CD1c-positive myeloid dendritic cell (primary cell): Measurements from ENCODE around the gene TPPP.
A peak's percentile ranks its signal among the peaks of the same experiment; 100 is the strongest.

Experiments
- DNase-seq: peaks from one replicate; pipeline ENCODE4 v3.0.0-alpha.2; 2016; ENCODE audit errors: extremely low spot score

Gene TPPP

DNA sequence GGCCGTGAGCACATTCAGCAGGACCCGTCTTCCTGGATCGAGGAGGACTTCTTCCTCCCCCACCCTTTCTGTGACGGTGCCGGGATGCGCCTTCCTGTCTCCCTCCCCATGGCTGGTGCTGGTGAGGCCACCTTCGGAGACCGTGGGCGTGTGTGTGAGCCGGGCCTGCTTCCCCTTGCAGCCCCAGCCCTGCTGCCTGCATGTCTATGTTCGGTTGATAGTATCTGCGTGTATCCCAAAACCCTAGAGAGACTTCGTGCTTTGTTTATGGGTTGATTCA lies 68.3 kb downstream of the TPPP start:
- peak; percentile 19 for DNase-seq

DNA sequence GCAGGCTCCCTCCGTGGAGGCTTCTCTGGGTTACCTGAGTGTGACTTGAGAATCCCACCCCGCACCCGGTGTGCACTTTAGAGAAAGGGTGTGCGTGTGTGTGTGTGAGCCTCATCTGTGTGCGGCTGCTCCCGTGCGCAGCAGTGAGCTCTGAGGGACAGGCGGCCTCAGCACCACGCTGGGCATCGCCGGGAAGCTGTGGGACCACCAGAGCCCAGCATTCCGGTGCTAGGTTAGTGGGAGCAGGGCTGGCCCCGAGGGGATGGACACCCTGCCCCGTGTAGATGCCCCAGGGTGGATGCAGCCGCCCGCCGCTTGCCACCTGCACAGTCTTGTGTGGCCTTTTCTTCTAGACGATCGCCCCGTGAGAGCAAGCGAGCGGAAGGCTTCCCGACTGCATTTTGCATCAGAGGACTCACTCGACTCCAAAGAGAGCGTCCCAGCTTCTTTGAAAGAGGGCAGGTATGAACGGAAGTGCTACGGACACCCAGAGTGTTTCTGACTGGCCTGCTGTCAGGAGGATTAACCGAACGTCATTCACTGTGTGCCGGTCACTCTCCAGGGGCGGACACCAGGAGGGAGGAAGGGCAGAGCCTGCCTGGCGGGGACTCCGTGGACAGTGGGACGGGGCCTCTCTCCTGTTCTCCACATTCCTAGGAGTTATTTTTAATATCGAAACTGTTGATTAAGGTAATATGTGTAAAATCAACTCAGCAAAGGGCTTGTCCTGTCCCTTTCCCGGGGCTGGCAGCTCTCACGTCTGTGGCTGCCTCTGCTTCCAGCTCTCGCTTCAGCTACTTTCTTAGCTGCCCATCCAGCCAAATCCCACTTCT lies 68.8 kb downstream of the TPPP start:
- no peak for DNase-seq

DNA sequence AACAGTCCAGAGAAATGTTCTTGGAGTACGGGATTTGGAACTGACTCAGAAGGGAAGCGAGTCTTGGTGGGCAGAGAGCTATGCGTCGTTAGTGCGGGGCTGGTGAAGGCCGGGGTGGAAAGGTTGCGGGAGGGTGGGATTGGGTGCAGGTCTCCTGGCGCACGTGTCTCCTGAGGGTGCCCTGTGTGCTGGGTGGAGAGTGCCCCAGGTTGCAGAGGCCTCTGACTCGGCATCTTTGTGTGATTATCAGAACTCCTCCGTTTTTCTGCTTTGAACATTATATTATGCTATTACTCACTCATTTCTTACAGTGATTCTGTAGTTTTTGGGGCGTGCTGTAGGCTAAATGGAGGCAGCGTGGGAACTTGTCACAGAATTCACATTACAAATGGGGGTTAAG lies 69.6 kb downstream of the TPPP start:
- no peak for DNase-seq

DNA sequence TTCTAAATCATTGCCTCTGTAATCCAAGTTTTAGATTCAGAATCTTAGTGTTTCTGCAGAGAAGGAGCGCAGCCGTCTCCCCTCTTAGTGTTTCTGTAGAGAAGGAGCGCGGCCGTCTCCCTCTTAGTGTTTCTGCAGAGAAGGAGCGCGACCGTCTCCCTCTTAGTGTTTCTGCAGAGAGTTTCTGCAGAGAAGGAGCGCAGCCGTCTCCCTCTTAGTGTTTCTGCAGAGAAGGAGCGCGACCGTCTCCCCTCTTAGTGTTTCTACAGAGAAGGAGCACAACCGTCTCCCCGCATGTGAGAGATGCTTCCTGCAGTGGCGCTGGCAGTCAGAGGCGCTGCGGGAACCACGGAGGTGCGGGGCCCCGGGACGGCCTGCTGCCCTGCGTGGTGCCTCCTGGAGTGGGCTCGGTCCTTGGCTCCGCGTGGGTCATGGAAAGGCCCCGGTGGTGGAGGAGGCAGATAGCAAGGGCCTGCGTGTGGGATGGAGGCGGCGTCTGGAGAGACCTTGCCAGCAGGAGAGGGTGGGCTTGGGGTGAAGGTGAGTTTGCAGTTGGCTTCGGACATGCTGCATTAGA lies 70.1 kb downstream of the TPPP start:
- DNase-seq, result no peak

DNA sequence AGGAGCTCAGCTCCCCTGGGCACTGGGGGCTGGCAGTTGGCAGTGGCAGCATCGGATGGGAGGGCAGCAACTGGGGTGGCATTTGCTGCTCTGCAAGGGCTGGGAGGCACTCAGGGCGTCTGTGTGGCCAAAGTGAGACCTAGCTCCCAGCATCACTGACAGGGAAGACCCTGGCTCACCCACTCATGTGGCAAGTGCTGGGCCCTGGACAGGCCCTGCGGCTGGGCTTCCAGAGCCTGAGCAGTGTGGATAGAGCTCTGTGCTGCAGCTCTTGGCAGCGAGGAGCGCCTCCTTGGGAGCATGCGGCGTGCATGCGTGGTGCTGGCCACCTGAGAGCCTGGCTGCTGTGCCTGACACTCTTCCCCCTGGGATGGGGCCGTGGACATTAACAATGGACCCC lies 70.8 kb downstream of the TPPP start:
- DNase-seq, result no peak

DNA sequence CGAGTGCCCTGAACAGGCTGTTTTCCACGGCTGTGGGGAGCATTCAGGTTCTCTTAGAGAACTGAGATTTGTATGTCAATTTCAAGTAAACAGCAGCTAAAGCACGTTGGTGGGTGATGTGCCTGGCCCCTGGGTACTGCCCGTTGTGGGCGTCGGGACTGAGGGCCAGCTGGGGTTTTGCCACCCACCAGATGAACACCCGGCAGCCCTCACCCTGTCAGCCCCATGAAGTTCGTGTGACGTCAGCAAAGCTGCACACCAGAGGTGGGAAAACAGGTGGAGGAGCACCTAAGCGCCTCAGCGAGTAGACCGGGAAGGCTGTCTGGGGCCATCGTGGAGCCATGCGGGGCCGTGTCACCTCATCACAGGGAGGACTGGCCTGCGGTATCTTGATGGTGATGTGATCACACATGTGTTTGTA lies 71.8 kb downstream of the TPPP start:
- DNase-seq, result no peak

DNA sequence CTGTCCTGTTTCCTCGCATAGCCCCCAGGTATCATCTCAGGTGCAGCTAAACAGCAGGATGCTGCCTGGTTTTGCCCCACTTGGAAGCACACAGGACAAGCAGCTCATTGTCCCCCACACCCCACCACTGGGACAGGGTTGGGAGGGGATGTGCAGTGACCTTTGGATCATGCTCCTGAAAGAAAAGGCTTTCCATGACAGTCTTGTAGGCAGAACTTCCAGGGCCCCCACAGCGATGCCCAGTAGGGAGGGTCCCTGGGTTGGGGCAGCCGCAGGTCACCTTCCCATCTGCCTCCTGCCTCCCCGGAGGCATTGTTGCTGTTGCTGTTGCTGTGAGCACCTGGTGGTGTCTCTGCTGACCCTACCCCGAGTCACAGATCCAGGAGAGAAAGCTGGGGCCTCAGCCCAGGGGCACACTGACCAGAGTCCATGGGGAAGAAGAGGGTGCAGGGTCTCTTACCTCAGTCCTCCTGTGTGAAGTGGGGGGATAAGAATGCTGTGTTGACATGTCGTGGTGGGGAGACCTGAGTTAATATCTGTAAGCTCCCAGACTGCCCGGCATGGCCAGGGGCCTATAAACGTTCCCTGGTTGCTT lies 72.5 kb downstream of the TPPP start:
- no peak for DNase-seq

DNA sequence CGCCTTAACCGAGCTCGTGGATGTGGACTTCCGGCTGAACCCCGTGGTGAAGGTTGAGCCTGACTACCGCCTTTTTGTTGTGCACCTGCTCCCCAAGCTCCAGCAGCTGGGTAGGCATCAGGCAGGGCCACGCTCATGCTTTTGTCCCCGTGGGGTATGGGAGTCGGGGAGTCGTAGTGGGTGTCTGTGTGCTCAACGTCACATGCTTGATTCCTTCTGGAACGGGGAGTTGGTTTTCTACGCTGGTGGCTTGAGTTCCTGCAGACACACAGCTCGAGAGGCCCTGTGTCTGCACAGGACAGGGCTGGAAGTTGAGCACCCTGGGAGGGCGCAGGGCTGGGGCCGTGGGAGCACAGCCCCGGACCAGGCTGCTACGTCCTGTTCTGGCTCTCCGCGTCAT lies 73.0 kb downstream of the TPPP start:
- no peak for DNase-seq

DNA sequence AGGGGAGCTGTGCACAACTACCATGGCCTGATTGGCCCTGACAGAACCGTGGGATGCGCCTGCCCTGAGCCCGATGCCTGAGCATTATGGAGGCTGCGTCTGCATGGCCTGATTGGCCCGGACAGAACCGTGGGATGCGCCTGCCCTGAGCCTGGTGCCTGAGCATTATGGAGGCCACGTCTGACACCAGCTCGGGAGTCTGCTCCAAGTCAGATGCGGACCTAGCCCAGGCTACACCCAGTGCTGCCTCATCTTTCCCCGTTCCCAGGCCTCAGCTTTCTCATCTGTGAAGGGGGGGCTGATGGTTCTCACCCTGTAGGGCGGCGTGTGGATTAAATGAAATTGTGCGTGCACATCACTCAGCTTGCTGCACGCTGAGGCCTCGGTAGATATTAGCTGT lies 73.7 kb downstream of the TPPP start:
- DNase-seq, result no peak

DNA sequence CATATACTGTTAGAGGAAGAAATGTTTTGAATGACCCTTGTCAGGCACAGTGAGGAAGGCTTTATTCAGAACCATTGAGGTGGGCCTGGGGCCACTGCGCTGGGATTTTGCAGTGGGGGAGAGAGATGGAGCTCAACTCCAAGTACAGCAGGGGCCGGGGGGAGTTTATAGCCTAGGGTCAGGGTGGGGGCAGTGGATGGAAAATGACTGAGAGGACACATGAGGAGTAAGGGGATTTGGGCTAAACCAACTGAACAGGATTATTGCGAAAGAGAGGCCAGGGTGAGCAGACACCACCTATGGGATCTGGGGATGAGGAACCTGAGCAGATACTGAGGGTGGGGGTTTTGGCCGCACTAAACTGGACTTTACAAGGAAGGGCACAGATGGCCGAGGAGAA lies 74.7 kb downstream of the TPPP start:
- no peak for DNase-seq

DNA sequence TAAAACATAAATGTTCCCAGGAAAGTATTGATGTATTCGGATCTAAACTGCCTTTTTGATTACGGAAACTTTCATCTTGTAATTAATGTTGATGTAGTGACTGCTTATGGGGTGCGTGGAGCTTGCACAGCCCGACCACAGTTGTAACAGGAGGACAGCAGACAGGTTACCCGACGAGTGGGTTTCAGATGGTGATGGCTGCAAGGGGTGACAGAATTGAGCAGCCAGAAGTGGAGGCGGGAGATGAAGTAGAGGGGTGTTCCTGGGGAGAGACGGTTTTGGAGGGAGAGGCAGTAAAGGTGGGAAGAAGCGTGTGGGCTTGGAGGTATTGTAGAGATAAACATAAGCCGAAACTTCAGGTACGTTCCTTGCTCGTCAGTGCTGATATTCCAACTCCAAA lies 75.3 kb downstream of the TPPP start:
- no peak for DNase-seq

DNA sequence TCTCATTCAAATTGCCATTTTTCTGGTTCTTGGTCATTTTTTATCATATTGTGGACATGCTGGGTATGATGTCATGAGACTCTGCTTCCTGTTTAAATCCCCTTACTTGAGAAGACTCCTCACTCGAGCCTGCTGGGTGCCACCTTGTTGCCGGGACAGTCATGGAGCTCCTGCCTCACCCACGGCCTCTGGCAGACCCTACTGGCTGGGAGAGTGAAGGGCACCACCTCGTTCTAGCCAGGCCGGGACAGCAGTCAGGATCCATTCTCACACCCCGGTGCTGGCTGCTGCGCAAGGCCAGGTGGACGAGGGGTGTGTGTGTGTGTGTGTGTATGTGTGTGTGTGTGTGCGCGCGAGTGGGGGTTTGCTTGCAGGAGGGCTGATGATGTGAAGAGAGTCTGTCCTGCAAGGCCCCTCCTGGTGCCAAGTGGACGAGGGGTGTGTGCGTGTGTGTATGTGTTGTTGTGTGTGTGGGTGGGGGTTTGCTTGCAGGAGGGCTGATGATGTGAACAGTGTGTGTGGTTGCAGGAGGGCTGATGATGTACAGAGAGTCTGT lies 76.6 kb downstream of the TPPP start:
- DNase-seq, result no peak

DNA sequence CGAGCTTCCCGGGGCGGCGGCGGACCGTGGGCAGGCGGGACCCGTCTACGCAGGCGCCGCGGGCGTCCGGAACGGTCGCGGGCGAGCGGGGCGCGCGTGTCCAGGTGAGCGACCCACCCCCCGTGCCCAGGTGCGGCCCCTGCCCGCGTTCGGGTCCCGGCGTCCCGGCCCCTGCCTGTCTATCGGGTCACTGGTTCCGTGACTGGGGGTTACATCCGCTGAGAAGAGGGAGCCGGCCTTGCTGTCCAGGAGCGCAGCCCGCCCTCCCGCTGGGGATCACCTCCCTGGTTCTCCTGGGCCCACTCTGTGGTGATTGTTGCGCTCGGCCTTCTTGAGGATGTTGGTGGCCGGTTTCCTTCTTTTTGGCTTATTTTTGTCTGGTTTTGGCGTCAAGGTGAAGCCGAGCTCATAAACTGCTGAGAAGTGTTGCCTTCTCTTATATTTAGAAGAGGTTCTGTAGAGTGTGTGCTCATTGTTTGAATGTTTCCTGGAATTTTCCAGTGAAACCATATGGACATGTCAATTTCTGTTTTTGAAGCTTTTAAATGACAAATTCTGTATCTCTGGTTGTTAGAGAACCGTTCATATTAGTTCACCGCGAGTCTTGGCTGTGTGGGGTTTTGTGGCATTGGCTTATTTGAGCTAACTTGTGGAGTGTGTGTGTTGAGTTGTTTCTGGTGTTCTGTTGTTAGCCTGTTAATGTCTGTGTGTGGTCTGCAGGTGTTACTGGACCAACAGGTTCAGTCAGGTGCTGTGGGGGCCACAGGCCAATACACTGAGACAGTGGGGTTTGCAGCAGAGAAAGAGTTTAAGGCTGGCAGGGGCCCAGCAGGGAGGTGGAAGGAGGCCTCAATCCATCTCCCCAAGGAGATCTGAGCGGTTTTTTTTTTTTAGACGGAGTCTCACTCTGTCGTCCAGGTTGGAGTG lies 80.4 kb downstream of the TPPP start:
- DNase-seq, result no peak

DNA sequence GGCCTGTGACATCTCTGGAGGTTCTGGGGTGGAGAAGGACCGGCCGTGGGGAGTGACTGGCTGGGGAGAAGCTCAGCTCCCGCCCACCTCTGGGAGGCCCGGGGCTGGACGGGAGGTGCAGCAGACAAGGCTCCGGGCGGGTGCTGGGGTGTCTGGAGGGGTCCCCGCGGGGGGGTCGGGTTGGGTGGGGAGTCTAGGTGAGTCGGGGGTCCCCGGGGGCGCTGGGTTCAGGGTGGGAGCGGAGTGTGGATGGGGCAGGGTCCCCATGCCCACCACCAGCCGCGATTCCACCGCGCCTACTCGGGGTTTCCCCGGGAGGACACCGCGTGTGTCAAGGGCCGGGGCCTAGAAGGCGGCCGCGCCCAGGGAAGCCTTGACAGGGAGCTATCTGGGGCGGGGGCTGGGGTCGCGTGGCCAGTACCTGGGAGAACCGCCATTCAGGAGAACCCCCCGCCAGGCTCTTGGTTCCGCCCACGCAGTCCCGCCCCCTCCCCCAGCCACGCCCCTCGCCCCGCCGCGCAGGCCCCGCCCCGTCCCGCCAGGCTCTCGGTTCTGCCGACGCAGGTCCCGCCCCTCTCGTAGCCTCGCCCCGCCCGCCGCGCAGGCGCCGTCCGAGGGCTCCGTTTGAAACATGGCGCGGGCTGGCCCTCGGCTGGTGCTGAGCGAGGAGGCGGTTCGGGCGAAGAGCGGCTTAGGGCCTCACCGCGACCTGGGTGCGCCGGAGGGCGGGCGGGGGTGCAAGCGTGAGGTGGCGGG lies 81.2 kb downstream of the TPPP start, which contains the start of gene CEP72:
TSS of gene CEP72 (plus strand) at position 610 of the 756 bp plus-strand sequence. CDS start at position 632, 22 bp downstream.
- DNase-seq, result peak; percentile 96

DNA sequence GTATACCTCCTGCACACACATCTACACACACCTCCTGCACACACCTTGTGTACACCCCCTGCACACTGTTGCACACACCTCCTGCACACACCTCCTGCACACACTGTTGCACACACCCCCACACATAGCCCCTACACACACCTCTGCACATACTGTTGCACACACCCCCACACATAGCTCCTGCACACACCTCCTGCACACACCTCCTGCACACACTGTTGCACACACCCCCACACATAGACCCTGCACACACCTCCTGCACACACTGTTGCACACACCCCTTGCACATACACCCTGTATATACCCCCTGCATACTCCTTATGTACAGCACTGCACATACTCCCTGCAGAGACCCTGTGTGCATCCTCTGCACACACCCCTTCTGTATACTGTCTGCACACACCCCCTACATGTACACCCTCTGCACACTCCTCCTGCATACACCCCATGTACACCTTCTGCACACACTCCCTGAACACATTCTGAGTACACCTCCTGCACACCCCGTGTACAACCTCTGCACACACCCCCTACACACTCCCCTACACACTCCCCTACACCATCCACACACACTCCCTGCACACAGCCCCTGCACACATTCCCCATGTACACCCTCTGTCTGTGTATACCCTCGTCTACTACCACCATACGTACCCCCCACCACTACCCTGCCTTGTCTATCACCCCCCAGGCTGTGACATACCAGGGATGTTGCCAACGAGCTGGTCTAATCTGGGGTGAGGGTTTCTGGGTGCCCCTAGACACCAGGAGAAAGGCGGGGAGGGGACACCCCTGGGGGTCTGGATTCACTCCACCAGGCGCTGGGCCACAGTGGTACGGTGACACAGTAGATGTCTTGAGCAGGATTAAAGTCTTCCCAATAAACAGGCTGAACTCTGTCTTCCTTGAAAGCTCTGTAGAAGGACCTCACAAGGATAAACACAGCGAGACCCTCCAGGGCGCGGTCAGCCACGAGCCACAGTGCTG lies 82.1 kb downstream of the TPPP start:
- no peak for DNase-seq

DNA sequence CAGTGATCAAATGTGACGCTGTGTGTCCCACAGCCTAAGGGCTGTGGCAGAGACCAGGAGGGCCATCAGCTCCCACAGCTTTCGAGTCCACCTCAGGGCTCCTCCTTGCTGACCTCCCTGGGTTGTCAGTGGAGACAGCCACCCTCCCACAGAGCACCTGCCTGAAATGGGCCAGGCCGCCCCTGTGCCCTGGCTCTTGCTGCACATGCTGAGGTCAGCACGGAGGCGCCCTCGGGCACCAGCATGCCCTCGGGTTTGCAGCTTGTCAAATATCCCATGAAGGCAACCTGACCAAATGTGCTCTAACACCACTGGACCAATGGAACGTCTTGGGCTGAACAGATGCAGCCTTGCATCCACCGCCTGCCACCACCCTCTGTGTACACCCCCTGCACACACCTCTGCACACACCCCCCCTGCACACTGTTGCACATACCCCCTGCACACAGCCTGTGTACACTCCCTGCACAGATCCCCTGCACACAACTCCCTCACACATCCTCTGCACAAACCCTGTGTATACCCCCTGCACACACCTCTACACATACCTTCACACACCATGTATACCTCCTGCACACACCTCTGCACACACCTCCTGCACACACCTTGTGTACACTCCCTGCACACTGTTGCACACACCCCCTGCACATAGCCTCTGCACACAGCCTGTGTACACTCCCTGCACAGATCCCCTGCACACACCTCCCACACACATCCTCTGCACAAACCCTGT lies 83.0 kb downstream of the TPPP start:
- DNase-seq, result no peak
